Measurements from ENCODE around the gene THADA.
"Not testable (repeated sequence)": the region's sequence is repeated elsewhere in the genome, so short reads cannot be mapped to it uniquely, and the experiment has no call there.

Gene THADA

GRCh38 chr2:43298500-43298899 lies 297.3 kb downstream of the THADA start:
- Histone ChIP-seq H3K27me3 (ENCODE audit: low read depth, low read length) (no peaks in the 10 kb centered on the region), H3K27ac (ENCODE audit: low read length) (no peak overlapping the region), H4K20me1 (ENCODE audit: insufficient read depth, low read length) (no peaks in the 10 kb centered on the region), H3K4me1 (ENCODE audit: low read length) (peaks cover 24% of the 10 kb centered on the region), H3K9me3 (ENCODE audit: insufficient read depth, low read length) (no peaks in the 10 kb centered on the region), H3K4me2 (ENCODE audit: low read length) (no peak overlapping the region), H3K36me3 (replicated peaks; ENCODE audit: low read depth, low read length) (peaks cover 2% of the 10 kb centered on the region), H3K79me2 (ENCODE audit: low read length) (no peaks in the 10 kb centered on the region), H3K9ac (ENCODE audit: low read length) (no peak overlapping the region), H3K4me3 (ENCODE audit: low read length) (no peak overlapping the region), H2AFZ (ENCODE audit: low read depth, low read length) (no peak overlapping the region)
- no peak for TF ChIP-seq CTCF (IDR thresholded peaks at IDR 0.05; ENCODE audit: low read depth, low read length)
- no peak for TF ChIP-seq EZH2phosphoT487 (IDR thresholded peaks at IDR 0.05; ENCODE audit: low read depth)

GRCh38 chr2:43297740-43298139 lies 298.1 kb downstream of the THADA start:
- not testable (repeated sequence) for H3K9me3 ChIP-seq (ENCODE audit: insufficient read depth, low read length); H2AFZ ChIP-seq (ENCODE audit: low read depth, low read length); H3K27ac ChIP-seq (ENCODE audit: low read length); H3K27me3 ChIP-seq (ENCODE audit: low read depth, low read length); H3K36me3 ChIP-seq (replicated peaks; ENCODE audit: low read depth, low read length); H3K4me2 ChIP-seq (ENCODE audit: low read length); H3K79me2 ChIP-seq (ENCODE audit: low read length); H3K4me3 ChIP-seq (ENCODE audit: low read length); H3K9ac ChIP-seq (ENCODE audit: low read length); H4K20me1 ChIP-seq (ENCODE audit: insufficient read depth, low read length)
- H3K4me1 ChIP-seq (ENCODE audit: low read length), result peaks cover 29% of the 10 kb centered on the region

GRCh38 chr2:43294973-43295603 lies 300.8 kb downstream of the THADA start:
- no peak for TF ChIP-seq EZH2phosphoT487 (IDR thresholded peaks at IDR 0.05; ENCODE audit: low read depth)
- TF ChIP-seq CTCF (IDR thresholded peaks at IDR 0.05; ENCODE audit: low read depth, low read length), result no peak
- no peak overlapping the region for H2AFZ ChIP-seq (ENCODE audit: low read depth, low read length)
- H3K9me3 ChIP-seq (ENCODE audit: insufficient read depth, low read length), result no peaks in the 10 kb centered on the region
- H3K27me3 ChIP-seq (ENCODE audit: low read depth, low read length), result no peaks in the 10 kb centered on the region
- no peaks in the 10 kb centered on the region for H3K79me2 ChIP-seq (ENCODE audit: low read length)
- no peak overlapping the region for H3K4me2 ChIP-seq (ENCODE audit: low read length)
- H3K9ac ChIP-seq (ENCODE audit: low read length), result no peak overlapping the region
- peaks cover 29% of the 10 kb centered on the region for H3K4me1 ChIP-seq (ENCODE audit: low read length)
- no peaks in the 10 kb centered on the region for H4K20me1 ChIP-seq (ENCODE audit: insufficient read depth, low read length)
- H3K27ac ChIP-seq (ENCODE audit: low read length), result no peak overlapping the region
- H3K36me3 ChIP-seq (replicated peaks; ENCODE audit: low read depth, low read length), result peaks cover 24% of the 10 kb centered on the region
- no peak overlapping the region for H3K4me3 ChIP-seq (ENCODE audit: low read length)

GRCh38 chr2:43293744-43294695 lies 301.8 kb downstream of the THADA start:
- Histone ChIP-seq H3K9ac (ENCODE audit: low read length) (peak overlapping the region; percentile 33; the same call in 1 of the 2 replicates), H3K27me3 (ENCODE audit: low read depth, low read length) (no peaks in the 10 kb centered on the region), H4K20me1 (ENCODE audit: insufficient read depth, low read length) (no peaks in the 10 kb centered on the region), H3K4me2 (ENCODE audit: low read length) (peak overlapping the region; percentile 74), H3K4me1 (ENCODE audit: low read length) (peaks cover 29% of the 10 kb centered on the region), H3K27ac (ENCODE audit: low read length) (peak overlapping the region; percentile 45), H3K9me3 (ENCODE audit: insufficient read depth, low read length) (no peaks in the 10 kb centered on the region), H3K4me3 (ENCODE audit: low read length) (peak overlapping the region; percentile 25), H3K36me3 (replicated peaks; ENCODE audit: low read depth, low read length) (peaks cover 24% of the 10 kb centered on the region), H3K79me2 (ENCODE audit: low read length) (no peaks in the 10 kb centered on the region), H2AFZ (ENCODE audit: low read depth, low read length) (no peak overlapping the region)
- no peak for TF ChIP-seq EZH2phosphoT487 (IDR thresholded peaks at IDR 0.05; ENCODE audit: low read depth)
- TF ChIP-seq CTCF (IDR thresholded peaks at IDR 0.05; ENCODE audit: low read depth, low read length), result no peak
